Thyroid gland (tissue), 4 donors: ENCODE data around the gene CMTM1.

Experiments
- POLR2A ChIP-seq, 2 donors: fragments of 450-650 bp; IDR thresholded peaks; one replicate each; pipeline ENCODE4 v1.6.1; 2017; ENCODE audit warnings: antibody characterized with exemption in 2 of 2, mild to moderate bottlenecking in 2 of 2, moderate library complexity in 1 of 2
- TF ChIP-seq, protein P1 (sequence below), 6 experiments: fragments of 200-600 bp in 3 of 6; fragments of 450-650 bp in 3 of 6; sonication (generic) in 3 of 6; IDR thresholded peaks; one replicate each; pipeline ENCODE4 v1.5.1; 2016 to 2019; ENCODE audit warnings: antibody characterized with exemption in 6 of 6, mild to moderate bottlenecking in 2 of 6, inconsistent platforms in 1 of 6, moderate library complexity in 1 of 6

DNA sequence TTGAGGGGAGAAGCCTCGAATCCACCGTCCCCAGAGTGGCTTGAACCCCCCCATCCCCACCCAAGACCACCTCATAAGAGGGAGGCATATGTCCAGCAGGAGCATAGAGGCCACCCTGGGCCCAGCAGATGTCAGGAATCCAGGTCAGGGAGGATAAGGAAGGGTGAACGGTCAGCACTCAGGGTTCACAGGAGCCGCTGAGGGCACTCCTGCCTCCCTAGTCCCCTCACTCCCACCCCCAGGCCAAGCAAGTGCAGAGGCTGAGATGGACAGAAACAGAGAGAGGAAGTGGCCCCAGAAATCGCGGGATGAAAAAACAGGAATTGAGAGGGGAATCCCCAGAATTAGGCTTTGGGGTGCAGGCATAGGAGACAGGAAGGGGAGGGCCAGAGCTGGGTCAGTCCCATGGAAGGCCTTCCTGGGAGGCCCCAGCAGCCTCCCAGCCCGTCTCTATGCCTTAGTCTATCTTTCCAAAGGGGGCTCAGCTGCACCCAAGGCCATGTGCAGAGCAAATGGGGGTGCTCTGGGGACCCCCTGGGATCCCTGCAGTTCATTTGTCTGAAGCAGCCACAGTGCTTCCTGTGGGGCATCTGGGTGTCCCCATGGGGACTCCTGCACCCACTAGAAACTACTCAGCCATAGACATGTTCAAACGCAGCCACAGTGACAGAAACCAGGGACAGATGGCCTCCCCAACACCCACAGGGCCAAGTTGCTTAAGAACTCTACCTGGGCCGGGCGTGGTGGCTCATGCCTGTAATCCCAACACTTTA is 39.9 kb downstream of the CMTM1 start:
- TF ChIP-seq, protein P1, sequence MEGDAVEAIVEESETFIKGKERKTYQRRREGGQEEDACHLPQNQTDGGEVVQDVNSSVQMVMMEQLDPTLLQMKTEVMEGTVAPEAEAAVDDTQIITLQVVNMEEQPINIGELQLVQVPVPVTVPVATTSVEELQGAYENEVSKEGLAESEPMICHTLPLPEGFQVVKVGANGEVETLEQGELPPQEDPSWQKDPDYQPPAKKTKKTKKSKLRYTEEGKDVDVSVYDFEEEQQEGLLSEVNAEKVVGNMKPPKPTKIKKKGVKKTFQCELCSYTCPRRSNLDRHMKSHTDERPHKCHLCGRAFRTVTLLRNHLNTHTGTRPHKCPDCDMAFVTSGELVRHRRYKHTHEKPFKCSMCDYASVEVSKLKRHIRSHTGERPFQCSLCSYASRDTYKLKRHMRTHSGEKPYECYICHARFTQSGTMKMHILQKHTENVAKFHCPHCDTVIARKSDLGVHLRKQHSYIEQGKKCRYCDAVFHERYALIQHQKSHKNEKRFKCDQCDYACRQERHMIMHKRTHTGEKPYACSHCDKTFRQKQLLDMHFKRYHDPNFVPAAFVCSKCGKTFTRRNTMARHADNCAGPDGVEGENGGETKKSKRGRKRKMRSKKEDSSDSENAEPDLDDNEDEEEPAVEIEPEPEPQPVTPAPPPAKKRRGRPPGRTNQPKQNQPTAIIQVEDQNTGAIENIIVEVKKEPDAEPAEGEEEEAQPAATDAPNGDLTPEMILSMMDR (IDR thresholded peaks at IDR 0.05), result no peak
- no peak for TF ChIP-seq POLR2A (IDR thresholded peaks at IDR 0.05)
